ENCODE results near the gene PCDHGB2. TPM values are rescaled to one million over a fixed set of nuclear protein-coding genes. Genes with fewer than 3 reads are reported as not detected.
"Not testable (repeated sequence)": the region's sequence is repeated elsewhere in the genome, so short reads cannot be mapped to it uniquely, and the experiment has no call there.

Gene PCDHGB2
- total and polyA plus RNA-seq, 2 experiments from 2014 or later, result 1.0 to 3.0 TPM

DNA sequence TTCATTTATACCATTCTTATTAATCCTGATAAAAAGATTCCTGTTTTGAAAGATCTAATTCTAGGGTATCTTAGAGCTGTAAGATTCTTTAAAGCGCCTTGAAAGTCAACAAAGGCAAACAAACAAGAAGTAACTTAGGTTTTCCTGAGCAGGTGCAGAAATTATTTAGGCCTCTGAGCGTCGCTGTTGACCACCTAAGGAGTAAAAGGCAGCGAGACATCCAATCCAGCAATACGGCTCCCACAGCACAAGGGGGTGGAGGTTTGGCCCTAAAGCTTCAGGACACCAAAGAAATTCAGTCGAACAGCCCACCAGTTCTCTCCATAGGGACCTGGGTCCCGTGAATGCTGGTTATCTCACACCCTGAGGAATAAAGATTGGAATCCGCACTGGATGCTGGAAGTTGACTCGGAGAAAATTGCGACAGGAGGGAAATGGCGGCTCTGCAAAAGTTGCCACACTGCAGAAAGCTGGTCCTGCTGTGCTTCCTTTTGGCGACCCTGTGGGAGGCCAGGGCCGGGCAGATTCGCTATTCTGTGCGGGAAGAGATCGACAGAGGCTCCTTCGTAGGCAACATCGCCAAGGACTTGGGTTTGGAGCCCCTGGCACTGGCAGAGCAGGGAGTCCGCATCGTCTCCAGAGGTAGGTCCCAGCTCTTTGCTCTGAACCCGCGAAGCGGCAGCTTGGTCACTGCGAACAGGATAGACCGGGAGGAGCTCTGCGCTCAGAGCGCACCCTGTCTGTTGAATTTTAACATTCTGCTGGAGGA is 21.1 kb upstream of the PCDHGB2 start, which contains the start of gene PCDHGA2:
Gene PCDHGA2 (plus strand): TSS at position 223 of the 769 bp plus-strand sequence.
- Histone ChIP-seq H3K27ac (no peak within 1 kb of the TSS), H3K36me3 (no peaks in the 10 kb centered on the region), H3K4me1 (ENCODE audit: low read depth) (no peaks in the 10 kb centered on the region), H3K27me3 (no peaks in the 10 kb centered on the region), H3K9me3 (ENCODE audit: low read depth) (no peaks in the 10 kb centered on the region), H3K4me3 (no peak within 1 kb of the TSS)
- TF ChIP-seq, protein P1, sequence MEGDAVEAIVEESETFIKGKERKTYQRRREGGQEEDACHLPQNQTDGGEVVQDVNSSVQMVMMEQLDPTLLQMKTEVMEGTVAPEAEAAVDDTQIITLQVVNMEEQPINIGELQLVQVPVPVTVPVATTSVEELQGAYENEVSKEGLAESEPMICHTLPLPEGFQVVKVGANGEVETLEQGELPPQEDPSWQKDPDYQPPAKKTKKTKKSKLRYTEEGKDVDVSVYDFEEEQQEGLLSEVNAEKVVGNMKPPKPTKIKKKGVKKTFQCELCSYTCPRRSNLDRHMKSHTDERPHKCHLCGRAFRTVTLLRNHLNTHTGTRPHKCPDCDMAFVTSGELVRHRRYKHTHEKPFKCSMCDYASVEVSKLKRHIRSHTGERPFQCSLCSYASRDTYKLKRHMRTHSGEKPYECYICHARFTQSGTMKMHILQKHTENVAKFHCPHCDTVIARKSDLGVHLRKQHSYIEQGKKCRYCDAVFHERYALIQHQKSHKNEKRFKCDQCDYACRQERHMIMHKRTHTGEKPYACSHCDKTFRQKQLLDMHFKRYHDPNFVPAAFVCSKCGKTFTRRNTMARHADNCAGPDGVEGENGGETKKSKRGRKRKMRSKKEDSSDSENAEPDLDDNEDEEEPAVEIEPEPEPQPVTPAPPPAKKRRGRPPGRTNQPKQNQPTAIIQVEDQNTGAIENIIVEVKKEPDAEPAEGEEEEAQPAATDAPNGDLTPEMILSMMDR (IDR thresholded peaks at IDR 0.05; ENCODE audit: low read depth, low read length), result peak; percentile 55
- DNase-seq (ENCODE audit: low read depth in 1 of 2, low spot score in 1 of 2), result peak in 1 of 2 donors; percentile 66

- DNase-seq (ENCODE audit: low read depth in 1 of 2, low spot score in 1 of 2); H3K4me3 ChIP-seq; H3K4me1 ChIP-seq (ENCODE audit: low read depth); H3K36me3 ChIP-seq; H3K9me3 ChIP-seq (ENCODE audit: low read depth); H3K27ac ChIP-seq; H3K27me3 ChIP-seq: not testable (repeated sequence)
These were observed 18.9 kb upstream of the PCDHGB2 start for GRCh38 chr5:141340781-141341354.

DNA sequence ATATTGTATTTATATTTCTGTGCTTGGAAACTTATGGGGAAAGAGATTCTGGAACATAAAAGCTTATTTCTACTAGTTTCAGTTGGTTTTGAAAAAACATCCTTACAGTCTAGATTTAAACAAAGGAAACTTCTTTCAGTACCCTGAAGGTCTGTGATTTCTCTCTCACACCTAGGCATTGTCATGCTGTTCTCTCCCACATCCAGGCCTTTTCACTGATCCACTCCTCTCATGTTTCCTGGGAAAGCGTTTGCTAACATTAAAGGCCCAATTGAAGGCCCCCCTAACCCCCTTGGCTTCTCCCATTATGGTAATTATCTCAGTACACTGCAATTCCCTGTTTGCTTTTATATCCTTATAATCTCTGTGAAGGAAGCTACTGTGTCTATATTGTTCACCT is 17.0 kb upstream of the PCDHGB2 start:
- Histone ChIP-seq H3K9me3 (ENCODE audit: low read depth) (no peaks in the 10 kb centered on the region), H3K4me1 (ENCODE audit: low read depth) (no peaks in the 10 kb centered on the region), H3K27ac (peak overlapping the region; percentile 60), H3K4me3 (no peak overlapping the region), H3K36me3 (no peaks in the 10 kb centered on the region), H3K27me3 (no peaks in the 10 kb centered on the region)
- DNase-seq (ENCODE audit: low read depth in 1 of 2, low spot score in 1 of 2), result peak in 1 of 2 donors; percentile 20
- TF ChIP-seq, protein P1 (IDR thresholded peaks at IDR 0.05; ENCODE audit: low read depth, low read length), result no peak

DNA sequence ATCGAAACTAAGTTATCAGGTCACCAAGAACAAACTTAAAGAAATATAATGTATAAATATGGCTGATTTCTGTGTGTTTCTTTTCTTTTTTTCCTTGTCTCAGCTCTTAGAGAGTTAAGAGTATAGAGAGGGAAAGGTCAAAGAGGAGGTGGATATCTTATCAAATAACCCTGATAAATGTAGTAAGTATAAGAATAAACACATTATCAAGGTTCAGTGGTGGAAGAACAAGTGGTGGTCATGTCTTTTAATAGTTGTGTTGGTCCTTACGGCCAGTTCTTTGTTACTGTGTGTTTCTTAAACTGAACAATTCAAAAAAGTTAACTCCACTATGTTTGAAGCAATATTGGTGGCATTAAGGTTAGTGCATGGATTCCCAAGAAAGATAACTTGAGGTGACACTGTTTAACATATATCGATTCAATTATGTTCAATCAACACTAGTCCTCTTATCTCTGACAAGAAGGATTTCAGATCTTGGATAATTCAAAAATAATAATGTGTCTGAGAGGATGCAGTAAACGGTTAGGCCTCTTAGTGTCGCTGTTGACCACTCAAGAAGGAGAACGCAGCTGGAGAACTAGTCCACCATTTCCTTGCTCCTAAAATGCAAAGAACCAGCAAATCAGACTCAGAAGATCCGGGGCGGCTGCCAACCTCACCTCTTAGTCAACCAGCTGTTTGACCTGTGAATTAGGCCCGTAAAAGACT is 16.4 kb upstream of the PCDHGB2 start, which contains the start of gene PCDHGA3:
Gene PCDHGA3 (plus strand): TSS at position 588 of the 711 bp plus-strand sequence. CDS start 205 bp downstream, outside the sequence.
- H3K9me3 ChIP-seq (ENCODE audit: low read depth), result no peaks in the 10 kb centered on the region
- H3K36me3 ChIP-seq, result no peaks in the 10 kb centered on the region
- H3K27ac ChIP-seq, result peak within 1 kb of the TSS; percentile 60
- no peaks in the 10 kb centered on the region for H3K4me1 ChIP-seq (ENCODE audit: low read depth)
- TF ChIP-seq, protein P1 (IDR thresholded peaks at IDR 0.05; ENCODE audit: low read depth, low read length), result peak; percentile 42
- H3K4me3 ChIP-seq, result no peak within 1 kb of the TSS
- peak in 1 of 2 donors; percentile 63 for DNase-seq (ENCODE audit: low read depth in 1 of 2, low spot score in 1 of 2)
- H3K27me3 ChIP-seq, result no peaks in the 10 kb centered on the region

DNA sequence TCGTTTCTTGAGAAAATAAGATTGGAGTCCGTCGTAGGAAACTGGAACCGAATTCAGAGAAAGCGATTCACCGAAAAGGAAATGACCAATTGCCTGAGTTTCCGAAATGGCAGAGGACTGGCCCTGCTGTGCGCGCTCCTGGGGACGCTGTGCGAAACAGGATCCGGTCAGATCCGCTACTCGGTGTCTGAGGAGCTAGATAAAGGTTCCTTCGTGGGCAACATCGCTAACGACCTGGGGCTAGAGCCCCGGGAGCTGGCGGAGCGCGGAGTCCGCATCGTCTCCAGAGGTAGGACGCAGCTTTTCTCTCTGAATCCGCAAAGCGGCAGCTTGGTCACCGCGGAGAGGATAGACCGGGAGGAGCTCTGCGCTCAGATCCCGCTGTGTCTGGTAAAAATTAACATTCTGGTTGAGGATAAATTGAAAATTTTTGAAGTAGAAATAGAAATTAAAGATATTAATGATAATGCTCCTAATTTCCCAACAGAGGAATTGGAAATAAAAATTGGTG is 15.8 kb upstream of the PCDHGB2 start:
- DNase-seq (ENCODE audit: low read depth in 1 of 2, low spot score in 1 of 2), result no peak
- Histone ChIP-seq H3K4me1 (ENCODE audit: low read depth) (no peaks in the 10 kb centered on the region), H3K36me3 (no peaks in the 10 kb centered on the region), H3K27ac (peak overlapping the region; percentile 60), H3K27me3 (no peaks in the 10 kb centered on the region), H3K4me3 (no peak overlapping the region), H3K9me3 (ENCODE audit: low read depth) (no peaks in the 10 kb centered on the region)
- TF ChIP-seq, protein P1 (IDR thresholded peaks at IDR 0.05; ENCODE audit: low read depth, low read length), result no peak

Measured in cardiac muscle cell (in vitro differentiated cells and primary cell).